Endodermal cell (in vitro differentiated cells): ENCODE data around the gene PAFAH1B1. TPM values are rescaled to one million over a fixed set of nuclear protein-coding genes. Genes with fewer than 3 reads are reported as not detected.

ENCODE experiments used
- DNase-seq: peaks from one replicate; pipeline ENCODE4 v3.0.0-alpha.2; 2017
- H3K27ac ChIP-seq: 2 replicates; pipeline ENCODE4 v1.5.1; 2013; ENCODE audit warnings: mild to moderate bottlenecking, low read depth, low read length, moderate library complexity
- H3K27me3 ChIP-seq: 2 replicates; pipeline ENCODE4 v1.6.1; 2013; ENCODE audit warnings: mild to moderate bottlenecking, low read length, moderate library complexity; ENCODE audit not compliant: insufficient read depth, control insufficient read depth, poor library complexity, severe bottlenecking
- H3K36me3 ChIP-seq: 2 replicates; pipeline ENCODE4 v1.7.0; 2013; ENCODE audit warnings: mild to moderate bottlenecking, low read length, moderate library complexity; ENCODE audit not compliant: control insufficient read depth, insufficient read depth
- H3K4me1 ChIP-seq: one replicate; pipeline ENCODE4 v1.7.0; 2013; ENCODE audit warnings: low read length; ENCODE audit not compliant: control insufficient read depth, insufficient read depth
- H3K4me3 ChIP-seq: 2 replicates; pipeline ENCODE4 v1.5.1; 2013; ENCODE audit warnings: mild to moderate bottlenecking, low read length, moderate library complexity
- H3K9ac ChIP-seq: 2 replicates; pipeline ENCODE4 v1.6.1; 2013; ENCODE audit warnings: mild to moderate bottlenecking, low read length, moderate library complexity; ENCODE audit not compliant: poor library complexity, severe bottlenecking; ENCODE audit errors: extremely low read depth
- H3K9me3 ChIP-seq: 2 replicates; pipeline ENCODE4 v1.6.1; 2013; ENCODE audit warnings: mild to moderate bottlenecking, low read length, moderate library complexity; ENCODE audit not compliant: control insufficient read depth
- H3K27ac Mint-ChIP-seq: 2 replicates; pipeline ENCODE4 v1.8.0; 2020; ENCODE audit warnings: mixed read lengths
- H3K27me3 Mint-ChIP-seq: 2 replicates; pipeline ENCODE4 v1.8.0; 2021; ENCODE audit warnings: mild to moderate bottlenecking, mixed read lengths; ENCODE audit not compliant: insufficient read depth
- H3K36me3 Mint-ChIP-seq: 2 replicates; pipeline ENCODE4 v1.8.0; 2020; ENCODE audit warnings: low read depth, mixed read lengths
- H3K4me1 Mint-ChIP-seq: 2 replicates; pipeline ENCODE4 v1.8.0; 2020; ENCODE audit warnings: mixed read lengths
- H3K4me3 Mint-ChIP-seq: 2 replicates; pipeline ENCODE4 v1.8.0; 2020; ENCODE audit warnings: mild to moderate bottlenecking, moderate library complexity, mixed read lengths
- H3K9me3 Mint-ChIP-seq: 2 replicates; pipeline ENCODE4 v1.8.0; 2020; ENCODE audit warnings: mild to moderate bottlenecking, mixed read lengths
- CTCF ChIP-seq: fragments of 200-600 bp; sonication (generic); conservative IDR thresholded peaks from 2 replicates; pipeline ENCODE4 v1.5.0; 2021; ENCODE audit warnings: antibody characterized with exemption, mild to moderate bottlenecking
- WGBS, 2 experiments: methylation state at CpG; one replicate each; pipeline versions ENCODE4 v1.1.5 to v1.1.7; 2013; ENCODE audit warnings: missing lambda C conversion rate in 2 of 2, mixed read lengths in 1 of 2; ENCODE audit not compliant: insufficient coverage in 1 of 2, insufficient read length in 1 of 2; 5-methylcytosine and 5-hydroxymethylcytosine counted together
- total RNA-seq, 2 donors: library from RNA; stranded (reverse); fragmentation: NEBNext Ultra II Directional in 1 of 2; extraction: Animal tissue kit (Norgen Biotek cat#: 25700) in 1 of 2; gene quantifications; 2 replicates in 1 of 2; 3 replicates in 1 of 2; pipeline ENCODE4 v1.2.1, GENCODE V29; 2021

The PAFAH1B1 gene
- total RNA-seq, 2 donors from 2014 or later = 157 to 200 TPM

GRCh38 chr17:2707721-2708584 is 114.5 kb downstream of the PAFAH1B1 start:
- peaks cover 38% of the 10 kb centered on the region for H3K4me1 Mint-ChIP-seq
- Histone ChIP-seq H3K36me3 (no peaks in the 10 kb centered on the region), H3K27me3 (no peaks in the 10 kb centered on the region), H3K27ac (no peak overlapping the region), H3K4me1 (peaks cover 13% of the 10 kb centered on the region), H3K9me3 (no peaks in the 10 kb centered on the region), H3K9ac (no peak overlapping the region), H3K4me3 (no peak overlapping the region)
- no peak overlapping the region for H3K4me3 Mint-ChIP-seq
- H3K9me3 Mint-ChIP-seq = no peaks in the 10 kb centered on the region
- peaks cover 2% of the 10 kb centered on the region for H3K36me3 Mint-ChIP-seq
- H3K27me3 Mint-ChIP-seq = peaks cover 6% of the 10 kb centered on the region
- WGBS, 2 experiments = 86 to 93% methylated on average over 7 to 13 of the region's 13 CpGs
- peak; percentile 88 for TF ChIP-seq CTCF
- peak; percentile 94 for DNase-seq
- peak overlapping the region; percentile 39 for H3K27ac Mint-ChIP-seq

- no peaks in the 10 kb centered on the region for H3K36me3 ChIP-seq
- no peak for DNase-seq
- H3K27me3 ChIP-seq = no peaks in the 10 kb centered on the region
- Mint-ChIP-seq H3K9me3 (no peaks in the 10 kb centered on the region), H3K27me3 (peaks cover 6% of the 10 kb centered on the region), H3K4me3 (no peak overlapping the region), H3K4me1 (peaks cover 40% of the 10 kb centered on the region), H3K36me3 (no peaks in the 10 kb centered on the region), H3K27ac (peak overlapping the region; percentile 65)
- H3K4me3 ChIP-seq = no peak overlapping the region
- H3K4me1 ChIP-seq = peaks cover 13% of the 10 kb centered on the region
- WGBS, 2 experiments = 93 to 94% methylated on average over 10 to 20 of the region's 21 CpGs
- H3K27ac ChIP-seq = no peak overlapping the region
- TF ChIP-seq CTCF = no peak
- H3K9me3 ChIP-seq = no peaks in the 10 kb centered on the region
- no peak overlapping the region for H3K9ac ChIP-seq
These were observed 115.2 kb downstream of the PAFAH1B1 start for GRCh38 chr17:2708585-2709182.

- Histone ChIP-seq H3K27ac (no peak overlapping the region), H3K36me3 (no peaks in the 10 kb centered on the region), H3K27me3 (no peaks in the 10 kb centered on the region), H3K4me3 (no peak overlapping the region), H3K9ac (no peak overlapping the region), H3K4me1 (peaks cover 13% of the 10 kb centered on the region), H3K9me3 (no peaks in the 10 kb centered on the region)
- H3K36me3 Mint-ChIP-seq = no peaks in the 10 kb centered on the region
- TF ChIP-seq CTCF = no peak
- 82 to 83% methylated on average over 8 to 10 of the region's 10 CpGs for WGBS, 2 experiments
- H3K9me3 Mint-ChIP-seq = no peaks in the 10 kb centered on the region
- peak; percentile 72 for DNase-seq
- peak overlapping the region; percentile 66 for H3K4me3 Mint-ChIP-seq
- peak overlapping the region; percentile 75 for H3K27ac Mint-ChIP-seq
- peaks cover 6% of the 10 kb centered on the region for H3K27me3 Mint-ChIP-seq
- H3K4me1 Mint-ChIP-seq = peaks cover 41% of the 10 kb centered on the region
These were observed 115.8 kb downstream of the PAFAH1B1 start for GRCh38 chr17:2709183-2709661.
